Brain pericyte (primary cell): ENCODE measurements around the gene CRIP1.

Experiments
- DNase-seq: peaks from one replicate; pipeline ENCODE4 v3.0.0-alpha.2; 2012; ENCODE audit warnings: low read depth, low spot score

Gene CRIP1

DNA sequence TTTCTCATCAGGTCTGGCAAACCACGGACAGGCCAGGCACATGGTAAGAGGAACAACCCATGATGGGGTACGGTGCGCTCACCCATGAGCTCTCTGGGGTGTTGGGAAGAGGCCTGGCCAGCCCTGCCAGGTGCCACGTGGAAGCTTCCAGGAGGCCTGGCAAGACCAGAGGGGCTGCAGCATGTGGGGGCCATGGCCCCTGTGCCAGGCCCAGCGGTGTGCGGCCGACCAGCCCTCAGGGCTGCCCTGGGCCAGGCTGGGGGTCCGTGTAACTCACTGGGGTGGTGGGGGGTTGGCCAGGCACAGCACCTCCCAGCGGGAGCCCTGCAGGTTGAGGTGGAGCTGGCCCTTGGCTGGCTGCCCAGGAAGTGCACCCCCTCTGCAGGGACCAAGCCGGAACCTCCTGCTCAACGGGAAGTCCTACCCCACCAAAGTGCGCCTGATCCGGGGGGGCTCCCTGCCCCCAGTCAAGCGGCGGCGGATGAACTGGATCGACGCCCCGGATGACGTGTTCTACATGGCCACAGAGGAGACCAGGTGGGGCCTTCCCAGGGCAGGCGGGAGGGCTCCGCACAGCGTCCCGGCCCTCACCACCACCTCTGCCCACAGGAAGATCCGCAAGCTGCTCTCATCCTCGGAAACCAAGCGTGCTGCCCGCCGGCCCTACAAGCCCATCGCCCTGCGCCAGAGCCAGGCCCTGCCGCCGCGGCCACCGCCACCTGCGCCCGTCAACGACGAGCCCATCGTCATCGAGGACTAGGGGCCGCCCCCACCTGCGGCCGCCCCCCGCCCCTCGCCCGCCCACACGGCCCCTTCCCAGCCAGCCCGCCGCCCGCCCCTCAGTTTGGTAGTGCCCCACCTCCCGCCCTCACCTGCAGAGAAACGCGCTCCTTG, 17.0 kb upstream of the CRIP1 start:
- DNase-seq = no peak

GRCh38 chr14:105470350-105471296, 16.1 kb upstream of the CRIP1 start:
- DNase-seq = no peak

DNA sequence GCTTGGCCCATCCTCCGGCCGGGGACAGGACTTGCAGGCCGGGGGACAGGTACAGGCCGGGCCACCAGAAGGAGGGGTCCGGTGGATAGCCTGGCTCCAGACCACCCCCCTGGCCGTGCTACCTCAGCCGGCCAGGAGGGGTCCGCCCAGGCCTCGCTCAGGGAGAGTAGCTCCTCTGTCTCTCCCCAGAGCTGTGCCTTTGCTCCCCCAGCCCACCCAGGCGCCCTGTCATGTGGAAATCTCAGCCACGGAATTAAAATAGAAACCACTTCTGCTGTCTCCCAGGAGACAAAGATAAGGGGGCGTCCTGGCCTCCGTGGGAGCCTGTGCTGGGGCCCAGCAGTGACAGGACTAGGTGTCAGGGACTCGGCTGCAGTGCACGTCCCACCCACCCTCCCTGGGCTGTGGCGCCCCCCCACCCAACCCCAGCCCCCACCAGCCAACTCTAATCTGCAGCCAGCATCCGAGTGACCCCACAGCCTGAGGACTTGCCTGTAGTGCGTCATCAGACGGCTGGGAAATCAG, 15.3 kb upstream of the CRIP1 start:
- DNase-seq = no peak

GRCh38 chr14:105471823-105472485, 14.7 kb upstream of the CRIP1 start:
- no peak for DNase-seq

DNA sequence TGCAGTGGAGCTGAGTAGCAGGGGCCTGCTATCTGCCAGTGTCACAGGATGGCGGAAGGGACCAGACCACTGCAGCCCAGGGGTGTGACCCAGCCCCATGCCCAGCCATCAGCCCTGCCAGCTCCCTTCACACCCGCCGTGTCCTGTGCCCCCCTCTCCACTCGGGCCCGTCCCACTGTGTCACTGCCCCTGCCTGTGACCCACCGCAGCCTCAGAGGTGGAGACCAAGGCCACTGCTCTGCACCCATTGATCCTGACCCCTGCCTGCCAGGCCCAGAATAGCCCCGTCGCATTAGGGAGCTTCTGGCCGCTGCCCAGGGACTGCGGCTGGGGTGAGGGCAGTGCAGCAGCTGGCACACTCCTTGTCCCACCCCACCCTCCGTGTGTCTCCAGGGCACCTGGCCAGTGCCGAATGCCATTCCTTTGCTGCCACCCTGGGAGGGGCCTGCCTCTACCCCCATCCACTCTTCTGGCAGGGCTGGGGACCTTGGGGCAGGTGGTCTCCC, 14.1 kb upstream of the CRIP1 start:
- no peak for DNase-seq

DNA sequence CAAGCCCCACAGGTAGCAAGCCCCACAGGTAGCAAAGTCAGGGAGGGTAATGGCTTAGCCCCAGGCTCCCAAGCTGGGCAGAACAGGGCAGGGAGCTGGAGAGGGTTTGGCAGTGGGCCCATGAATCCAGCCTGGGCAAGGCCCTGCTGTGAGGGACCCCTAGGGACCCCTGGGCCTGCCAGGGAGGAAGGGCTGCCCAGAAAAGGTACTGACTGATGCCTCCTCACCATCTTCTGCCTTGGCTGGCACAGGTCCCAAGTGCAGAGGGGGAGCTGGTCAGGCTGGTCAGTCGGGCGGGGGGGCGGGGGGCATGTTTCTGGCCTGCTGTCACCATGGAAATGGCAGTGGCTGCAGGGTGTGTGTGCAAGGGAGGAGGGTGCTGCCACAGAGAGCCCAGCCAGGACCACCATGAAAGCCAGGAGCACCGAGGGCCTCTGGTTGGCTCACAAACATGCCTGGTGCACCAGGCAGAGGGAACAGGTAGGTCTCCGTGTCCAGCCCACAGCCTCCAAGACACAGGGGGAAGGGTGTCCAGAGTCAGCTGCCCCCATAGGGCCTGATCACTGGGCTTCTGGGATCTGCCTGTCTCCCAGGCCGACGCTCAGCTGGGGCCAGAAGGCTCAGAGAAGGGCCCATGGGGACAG, 13.5 kb upstream of the CRIP1 start:
- DNase-seq = no peak

GRCh38 chr14:105473677-105474482, 12.8 kb upstream of the CRIP1 start:
- no peak for DNase-seq

DNA sequence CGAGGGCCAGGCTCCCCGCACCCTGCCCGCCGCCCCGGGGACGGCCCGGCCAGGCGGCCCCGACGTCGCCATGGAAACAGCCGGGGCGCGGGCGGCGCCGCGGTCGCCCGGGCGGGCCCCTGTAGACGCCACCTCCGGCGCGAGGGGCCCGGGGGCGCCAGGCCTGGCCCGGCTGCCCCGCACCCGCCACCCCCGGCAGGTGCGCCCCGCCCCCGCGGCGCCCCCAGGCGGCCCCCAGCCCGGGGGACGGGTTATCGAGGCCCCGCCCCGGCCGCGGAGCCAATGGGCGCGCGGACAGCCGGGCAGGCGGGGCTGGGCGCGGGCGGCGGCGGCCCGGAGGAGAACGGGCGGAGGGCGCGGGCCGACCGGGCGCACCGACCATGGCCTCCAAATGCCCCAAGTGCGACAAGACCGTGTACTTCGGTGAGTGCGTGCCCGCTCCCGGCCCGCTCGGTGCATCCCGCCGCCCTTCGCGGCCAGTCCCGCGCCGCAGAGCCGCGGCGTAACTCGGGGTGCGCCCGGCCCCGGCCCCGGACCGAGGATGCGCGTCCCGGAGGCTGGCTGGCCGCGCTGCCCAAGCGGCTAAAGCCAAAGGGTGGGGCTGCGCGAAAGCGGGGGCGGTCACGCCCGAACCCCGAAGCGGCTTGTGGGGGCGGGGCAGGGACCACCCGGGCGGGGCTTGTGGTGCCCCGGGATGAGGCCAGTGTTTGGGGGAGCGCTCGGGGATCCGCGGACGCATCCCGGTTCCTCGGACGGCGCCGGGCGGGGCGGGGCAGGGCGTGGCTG, 12.0 kb upstream of the CRIP1 start, which contains the start of gene CRIP2:
TSS of gene CRIP2 (plus strand) at position 339 of the 786 bp plus-strand sequence. CDS start at position 381, 42 bp downstream.
- no peak for DNase-seq

DNA sequence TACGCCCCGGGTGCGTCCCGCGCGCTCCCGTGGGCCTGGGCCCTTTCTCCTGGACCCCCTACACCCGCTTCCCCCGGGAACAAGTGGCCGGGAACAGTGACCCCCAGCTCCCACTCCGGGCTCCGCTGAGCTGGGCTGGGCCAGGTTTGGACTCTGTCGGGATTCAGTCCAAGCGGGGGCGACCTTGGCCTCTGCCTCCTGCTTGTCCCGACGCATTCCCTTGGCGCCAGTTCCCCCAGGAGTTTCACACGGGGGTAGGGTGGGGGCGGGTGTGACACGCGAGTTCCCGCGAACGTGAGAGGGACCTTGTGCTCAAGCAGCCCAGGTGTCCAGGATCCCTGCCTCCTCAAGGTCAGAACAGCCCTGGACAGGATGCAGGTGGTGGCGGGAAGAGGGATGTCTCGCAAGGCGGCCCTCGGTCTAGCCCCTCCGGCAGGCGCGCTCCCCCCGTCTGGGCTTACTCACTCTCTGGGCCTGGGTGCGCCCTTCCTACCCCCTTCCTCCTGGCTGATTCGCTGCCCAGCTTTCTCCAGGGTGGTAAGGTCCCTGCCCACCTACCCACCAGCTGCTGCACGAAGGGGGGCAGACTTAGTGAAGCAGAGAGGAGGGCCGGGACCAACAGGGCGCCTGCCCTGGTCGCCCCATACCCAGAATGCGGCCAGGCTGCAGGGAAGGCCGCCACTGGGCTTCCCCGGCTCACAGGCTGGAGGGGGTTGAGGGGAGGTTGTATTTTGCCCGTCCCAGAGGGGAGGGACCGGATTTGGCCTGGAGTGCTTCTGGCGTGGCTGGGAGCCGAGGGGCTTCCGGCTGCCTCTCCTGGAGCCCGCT, 11.2 kb upstream of the CRIP1 start:
- DNase-seq = no peak

DNA sequence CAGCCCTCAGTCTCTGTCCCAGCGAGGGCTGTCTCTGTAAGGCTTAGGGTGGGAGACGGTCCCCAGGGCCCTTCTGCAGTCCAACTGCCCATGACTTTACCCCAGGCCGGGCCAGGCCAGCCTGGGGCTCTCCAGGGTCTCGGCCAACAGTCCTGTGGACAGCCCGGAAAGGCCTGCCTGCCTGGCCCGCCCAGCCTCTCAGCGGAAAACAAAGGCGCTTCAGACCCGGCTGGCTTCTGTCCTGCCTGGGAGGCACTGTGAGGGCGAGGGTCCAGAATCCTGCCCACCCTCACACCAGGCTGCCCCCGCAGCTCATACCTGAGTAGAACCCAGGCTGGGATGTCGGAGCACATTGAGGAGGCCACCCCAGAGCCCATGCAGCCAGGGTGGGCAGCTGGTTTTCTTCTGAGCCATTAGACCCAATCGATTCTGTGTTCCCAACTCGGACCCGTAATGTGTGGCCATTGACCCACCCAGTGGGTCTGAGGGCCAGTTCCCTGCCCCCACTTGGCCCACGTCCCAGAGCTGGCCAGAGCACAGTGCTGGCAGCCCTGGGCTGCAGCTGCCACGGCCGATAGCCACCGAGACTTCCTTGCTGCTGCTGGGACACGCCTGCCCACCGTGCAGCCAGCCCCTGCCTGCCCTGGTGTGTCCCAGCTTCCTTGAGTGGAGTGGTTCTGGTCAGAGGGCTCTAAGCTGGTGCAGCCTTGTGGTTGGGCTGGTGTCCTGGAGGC, 10.4 kb upstream of the CRIP1 start:
- DNase-seq = no peak

DNA sequence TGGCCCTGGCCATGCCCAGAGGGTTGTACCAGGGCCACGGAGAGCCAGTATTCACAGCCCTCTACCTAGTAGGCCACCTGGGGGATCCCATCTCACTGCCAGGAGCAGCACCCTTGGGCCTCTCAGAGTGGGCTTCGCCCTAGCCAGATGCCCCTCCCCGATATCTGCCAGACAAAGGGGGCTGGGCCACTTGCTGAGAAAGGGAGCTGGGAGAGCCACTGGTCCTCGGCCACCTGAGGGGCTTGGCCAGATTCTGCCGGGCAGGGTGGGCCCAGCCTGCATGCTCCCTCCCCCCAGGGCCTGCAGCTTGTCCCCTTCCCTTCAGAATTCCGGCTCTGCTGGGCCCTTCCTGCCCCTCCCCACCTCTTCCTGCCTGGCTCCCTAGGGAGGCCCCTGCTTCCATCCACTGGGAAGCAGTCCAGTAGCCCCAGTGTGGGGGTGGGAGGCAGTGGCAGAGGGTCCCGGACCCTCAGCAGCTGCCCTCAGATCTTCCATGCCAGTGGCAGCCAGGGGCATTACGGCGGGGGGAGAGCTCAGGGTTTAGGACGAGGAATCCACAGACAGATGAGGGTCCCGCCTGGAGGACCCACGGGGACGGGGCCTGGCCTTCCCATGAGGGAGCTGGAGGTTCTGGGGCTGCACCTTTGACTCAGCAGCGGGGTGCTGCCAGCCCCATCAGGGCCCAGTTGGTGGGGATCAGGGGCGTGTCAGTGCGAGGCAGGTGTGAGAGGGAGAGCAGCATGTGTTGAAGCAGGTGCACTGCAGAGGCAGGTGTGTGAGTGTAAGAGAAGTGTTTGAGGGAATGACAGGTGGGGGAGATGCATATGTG, 9.6 kb upstream of the CRIP1 start:
- DNase-seq = no peak

DNA sequence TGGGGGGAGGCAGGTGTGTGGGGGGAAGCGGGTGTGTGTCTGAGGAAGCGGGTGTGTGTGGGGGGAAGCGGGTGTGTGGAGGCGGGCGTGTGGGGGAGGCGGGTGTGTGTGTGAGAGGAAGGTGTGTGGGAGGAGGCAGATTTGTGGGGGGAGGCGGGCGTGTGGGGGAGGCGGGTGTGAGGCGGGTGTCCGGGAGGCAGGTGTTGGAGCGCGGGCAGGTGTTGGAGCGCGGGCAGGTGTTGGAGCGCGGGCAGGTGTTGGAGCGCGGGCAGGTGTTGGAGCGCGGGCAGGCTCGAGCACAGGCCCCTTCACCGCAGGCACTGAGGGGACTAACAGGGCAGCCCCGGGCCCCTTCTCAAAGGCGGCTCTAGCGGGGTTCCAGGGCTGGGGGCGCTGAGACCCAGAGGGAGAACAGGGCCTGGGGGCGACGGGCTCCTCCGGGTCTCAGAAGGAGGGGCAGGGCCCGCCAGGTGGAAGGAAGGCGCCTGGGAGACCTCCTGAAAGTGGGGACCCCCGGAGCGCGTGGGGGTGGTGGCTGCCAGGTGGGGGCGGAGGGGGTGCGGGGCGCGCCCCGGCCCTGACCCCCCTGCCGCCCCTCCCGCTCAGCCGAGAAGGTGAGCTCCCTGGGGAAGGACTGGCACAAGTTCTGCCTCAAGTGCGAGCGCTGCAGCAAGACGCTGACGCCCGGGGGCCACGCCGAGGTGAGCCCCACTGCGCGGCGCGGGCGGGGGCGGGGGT, 8.9 kb upstream of the CRIP1 start:
- DNase-seq = no peak

- no peak for DNase-seq
Measured at GRCh38 chr14:105478398-105479251, 8.1 kb upstream of the CRIP1 start.

DNA sequence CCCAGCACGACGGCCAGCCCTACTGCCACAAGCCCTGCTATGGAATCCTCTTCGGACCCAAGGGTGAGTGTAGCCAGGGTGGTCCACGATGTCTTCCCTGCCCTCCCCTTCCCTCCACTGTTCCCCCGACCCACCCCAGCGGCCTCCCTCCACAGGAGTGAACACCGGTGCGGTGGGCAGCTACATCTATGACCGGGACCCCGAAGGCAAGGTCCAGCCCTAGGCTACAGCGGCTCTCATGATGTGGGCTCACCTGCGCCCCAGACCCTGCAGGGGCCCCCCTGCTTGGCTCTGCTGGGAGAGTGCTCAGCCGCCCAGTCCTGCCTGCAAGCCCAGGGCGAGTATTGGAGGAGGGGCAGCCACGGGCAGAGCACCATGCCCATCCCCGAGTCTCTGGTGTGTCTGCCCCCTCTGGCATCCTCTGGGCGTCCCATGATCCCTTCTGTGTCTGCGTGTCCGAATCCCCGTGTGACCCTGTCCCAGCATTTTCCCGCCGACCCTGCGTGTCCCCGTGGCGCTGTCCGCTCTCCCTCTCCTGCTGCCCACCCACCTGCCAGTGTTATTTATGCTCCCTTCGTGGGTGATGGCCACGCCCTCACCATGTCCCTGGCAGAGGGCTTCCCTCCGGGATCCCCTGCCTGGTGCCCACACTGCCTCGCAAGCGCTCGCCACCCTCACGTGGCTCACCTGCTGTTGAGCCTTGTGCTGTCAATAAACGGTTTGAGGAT, 7.1 kb upstream of the CRIP1 start:
- DNase-seq = no peak
